NCI-H526 (cell line): Measurements from ENCODE around the gene APOF.
A peak's percentile ranks its signal among the peaks of the same experiment; 100 is the strongest.
"Not testable (repeated sequence)": the region's sequence is repeated elsewhere in the genome, so short reads cannot be mapped to it uniquely, and the experiment has no call there.

Experiments
- DNase-seq, 2 experiments: peaks; one replicate each; lab custom pipeline; 2025; lab: John Stamatoyannopoulos, UW

APOF gene, protein sequence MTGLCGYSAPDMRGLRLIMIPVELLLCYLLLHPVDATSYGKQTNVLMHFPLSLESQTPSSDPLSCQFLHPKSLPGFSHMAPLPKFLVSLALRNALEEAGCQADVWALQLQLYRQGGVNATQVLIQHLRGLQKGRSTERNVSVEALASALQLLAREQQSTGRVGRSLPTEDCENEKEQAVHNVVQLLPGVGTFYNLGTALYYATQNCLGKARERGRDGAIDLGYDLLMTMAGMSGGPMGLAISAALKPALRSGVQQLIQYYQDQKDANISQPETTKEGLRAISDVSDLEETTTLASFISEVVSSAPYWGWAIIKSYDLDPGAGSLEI

DNA sequence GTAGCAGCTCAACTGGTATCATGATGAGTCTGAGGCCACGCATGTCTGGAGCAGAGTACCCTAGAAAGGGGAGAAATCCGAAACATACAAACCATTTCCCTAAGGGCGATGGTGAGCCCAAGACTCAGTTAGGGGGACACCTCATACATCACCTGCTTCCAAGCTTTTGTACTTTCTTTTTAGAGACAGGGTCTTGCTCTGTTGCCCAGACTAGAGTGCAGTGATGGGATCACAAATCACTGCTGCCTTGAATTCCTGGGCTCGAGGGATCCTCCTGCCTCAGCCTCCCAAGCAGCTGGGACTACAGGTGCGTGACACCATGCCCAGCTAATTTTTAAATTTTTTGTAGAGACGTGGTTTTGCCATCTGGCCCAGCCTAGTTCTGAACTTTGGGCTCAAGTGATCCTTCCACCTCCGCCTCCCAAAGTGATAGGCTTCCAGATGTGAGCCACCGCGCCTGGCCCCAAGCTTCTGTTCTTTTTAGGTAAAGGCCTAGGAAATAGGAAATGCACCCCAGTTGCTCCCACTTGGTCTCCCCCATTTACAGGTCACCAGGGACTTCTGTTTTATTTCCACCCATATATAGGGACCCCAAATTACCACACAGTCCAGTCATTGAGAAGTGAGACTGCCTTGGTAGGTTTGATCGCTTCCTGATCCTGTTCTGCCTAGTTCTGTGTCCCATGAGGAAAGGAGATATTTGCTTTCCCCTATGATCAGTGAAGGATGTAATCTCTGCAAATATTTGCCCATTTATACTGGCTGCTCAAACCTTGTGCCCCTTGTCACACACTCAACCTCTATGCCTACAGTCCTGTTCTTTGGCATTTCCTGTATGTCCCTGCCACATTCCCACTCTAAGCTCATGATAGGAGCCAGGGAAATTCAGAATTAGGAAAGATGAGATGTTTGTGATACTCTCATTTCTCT, at the start of gene APOF:
Gene APOF, minus strand, starts transcription at position 728 of the 930 bp plus-strand sequence. Its CDS starts 112 bp downstream, at position 616.
- DNase-seq, result peak in 1 of 2 experiments; percentile 26

DNA sequence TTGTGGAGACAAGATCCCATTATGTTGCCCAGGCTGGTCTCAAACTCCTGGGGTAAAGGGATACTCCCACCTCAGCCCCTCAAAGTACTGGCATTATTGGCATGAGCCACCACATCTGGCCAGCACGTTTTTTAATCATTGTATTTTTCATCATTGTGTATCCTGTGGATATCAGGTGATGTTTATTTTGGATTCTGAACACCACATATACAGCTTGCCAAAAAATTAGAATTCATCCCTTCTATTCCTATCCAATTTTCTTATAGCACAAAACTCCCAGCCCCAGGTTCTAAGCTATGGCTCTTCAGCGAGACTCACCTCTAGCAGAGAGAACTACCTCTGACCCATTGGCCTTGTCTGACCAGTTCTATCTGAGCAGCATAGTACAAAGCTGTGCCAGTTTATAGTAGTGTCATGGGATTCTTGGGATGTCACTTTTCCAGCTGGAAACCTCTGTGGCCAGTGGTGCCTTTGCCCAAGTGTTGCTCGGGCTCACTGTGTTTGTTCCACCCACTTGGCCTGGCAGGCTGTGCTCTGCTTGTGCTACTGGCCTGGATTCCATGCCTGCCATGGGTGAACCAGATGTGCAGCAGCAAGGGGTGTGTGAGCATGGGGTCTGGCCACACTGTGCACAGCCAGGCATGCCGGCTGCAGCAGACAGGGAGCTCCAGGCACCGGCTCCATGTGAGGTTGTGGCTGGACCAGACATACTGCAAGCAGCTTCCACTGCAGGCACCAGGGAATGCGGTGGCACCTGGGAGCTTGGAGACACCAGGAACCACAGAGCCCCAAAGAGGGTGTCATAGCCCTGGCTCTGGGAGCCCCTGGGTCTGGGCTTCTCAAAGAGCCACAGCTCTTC, 49.4 kb upstream of the APOF start:
- no peak for DNase-seq

DNA sequence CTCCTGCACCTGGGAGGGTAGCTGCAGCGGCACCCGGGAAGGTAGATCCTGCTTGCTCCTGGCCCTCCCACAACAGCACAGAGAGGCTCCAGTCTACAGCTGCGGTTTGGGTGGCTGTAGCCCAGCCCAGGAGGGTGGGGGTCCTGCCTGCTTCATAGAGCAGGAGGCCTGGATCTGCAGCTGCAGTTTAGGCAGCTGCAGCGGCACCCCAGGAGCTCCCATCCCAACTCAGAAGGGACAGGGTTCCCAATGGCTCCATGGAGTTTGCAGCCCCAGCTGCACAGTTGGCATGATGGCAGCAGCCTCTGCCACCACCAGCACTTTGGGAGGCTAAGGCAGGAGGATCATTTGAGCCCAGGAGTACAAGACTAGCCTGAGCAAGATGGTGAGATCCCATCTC, 48.1 kb upstream of the APOF start:
- no peak for DNase-seq

DNA sequence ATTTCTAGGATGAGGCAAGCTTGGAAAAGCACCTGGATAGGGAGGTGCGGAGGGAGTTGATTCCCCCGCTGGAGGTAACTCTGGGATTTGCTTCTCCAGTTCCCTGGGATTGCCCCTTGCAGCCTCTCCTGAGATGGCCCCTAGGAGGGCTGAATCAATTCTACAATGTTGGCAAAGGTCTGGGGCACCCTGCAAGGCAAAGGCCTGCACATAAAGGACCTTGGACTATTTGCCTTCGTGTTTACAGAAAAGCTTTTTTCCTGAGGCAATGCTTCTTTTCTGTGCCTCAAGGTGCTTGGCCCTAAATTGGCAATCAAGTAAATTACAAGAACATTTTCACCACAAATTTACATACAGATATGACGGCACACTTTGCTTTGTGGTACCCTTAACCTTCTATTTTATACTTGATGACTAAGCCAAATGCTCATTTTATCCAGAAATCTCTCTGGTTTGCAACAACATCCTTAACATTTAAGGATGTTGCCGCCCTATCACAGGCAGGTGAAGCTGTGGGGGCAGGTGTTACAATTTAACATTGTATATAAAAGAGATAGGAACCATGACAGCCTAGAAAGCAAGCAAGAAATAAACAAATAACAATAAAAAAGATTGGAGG, 46.3 kb upstream of the APOF start:
- DNase-seq, result no peak

DNA sequence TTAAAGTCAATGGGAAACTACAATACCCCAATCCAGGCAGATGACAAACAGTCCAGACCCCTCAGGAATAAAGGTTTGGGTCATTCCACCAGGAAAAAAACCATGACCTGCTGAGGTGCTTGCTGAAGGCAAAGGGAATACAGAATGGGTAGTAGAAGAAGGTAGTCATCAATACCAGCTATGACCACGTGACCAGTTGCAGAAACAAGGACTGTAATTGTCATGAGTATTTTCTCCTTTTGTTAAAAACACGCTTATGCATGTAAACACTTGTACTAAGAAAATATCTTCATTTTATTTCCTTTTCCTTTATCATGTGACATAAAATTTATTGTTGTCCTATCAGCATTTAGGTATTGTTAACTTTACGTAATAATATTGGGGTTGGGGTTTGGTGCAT, 41.6 kb upstream of the APOF start:
- DNase-seq, result not testable (repeated sequence)

DNA sequence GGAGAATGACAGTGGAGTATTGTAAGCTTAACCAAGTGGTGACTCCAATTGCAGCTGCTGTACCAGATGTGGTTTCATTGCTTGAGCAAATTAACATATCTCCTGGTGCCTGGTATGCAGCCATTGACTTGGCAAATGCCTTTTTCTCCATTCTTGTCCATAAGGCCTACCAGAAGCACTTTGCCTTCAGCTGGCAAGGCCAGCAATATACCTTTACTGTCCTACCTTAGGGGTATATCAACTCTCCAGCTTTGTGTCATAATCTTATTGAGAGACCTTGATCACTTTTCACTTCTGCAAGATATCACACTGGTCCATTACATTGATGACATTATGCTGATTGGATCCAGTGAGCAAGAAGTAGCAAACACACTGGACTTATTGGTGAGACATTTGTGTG, 39.0 kb upstream of the APOF start:
- DNase-seq, result not testable (repeated sequence)

DNA sequence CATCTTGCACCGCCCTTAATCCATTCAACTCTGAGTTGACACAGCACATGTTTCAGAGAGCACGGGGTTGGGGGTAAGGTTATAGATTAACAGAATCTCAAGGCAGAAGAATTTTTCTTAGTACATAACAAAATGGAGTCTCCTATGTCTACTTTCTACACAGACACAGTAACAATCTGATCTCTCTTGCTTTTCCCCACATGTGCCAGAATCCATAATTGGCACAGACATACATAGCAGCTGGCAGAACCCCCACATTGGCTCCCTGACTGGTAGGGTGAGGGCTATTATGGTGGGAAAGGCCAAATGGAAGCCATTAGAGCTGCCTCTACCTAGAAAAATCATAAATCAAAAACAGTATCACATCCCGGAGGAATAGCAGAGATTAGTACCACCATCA, 38.5 kb upstream of the APOF start:
- not testable (repeated sequence) for DNase-seq

DNA sequence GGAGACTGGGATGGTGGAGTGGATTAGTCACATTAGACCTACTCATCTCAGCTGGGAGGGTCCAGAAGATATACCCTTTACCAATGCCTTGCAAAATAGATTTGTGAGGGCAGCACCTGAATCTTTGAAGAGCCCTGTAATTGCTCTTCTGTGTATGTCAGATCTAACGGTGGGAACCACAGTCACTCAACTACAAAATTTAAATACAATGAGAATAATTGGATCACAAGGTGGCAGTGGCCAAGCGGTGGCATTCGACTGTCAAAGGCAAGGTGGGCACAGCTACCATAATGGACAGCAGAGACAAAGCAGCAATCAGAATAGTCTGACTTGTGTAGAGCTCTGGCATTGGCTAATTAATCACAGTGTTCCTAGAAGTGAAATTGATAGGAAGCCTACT, 36.8 kb upstream of the APOF start:
- DNase-seq, result not testable (repeated sequence)

DNA sequence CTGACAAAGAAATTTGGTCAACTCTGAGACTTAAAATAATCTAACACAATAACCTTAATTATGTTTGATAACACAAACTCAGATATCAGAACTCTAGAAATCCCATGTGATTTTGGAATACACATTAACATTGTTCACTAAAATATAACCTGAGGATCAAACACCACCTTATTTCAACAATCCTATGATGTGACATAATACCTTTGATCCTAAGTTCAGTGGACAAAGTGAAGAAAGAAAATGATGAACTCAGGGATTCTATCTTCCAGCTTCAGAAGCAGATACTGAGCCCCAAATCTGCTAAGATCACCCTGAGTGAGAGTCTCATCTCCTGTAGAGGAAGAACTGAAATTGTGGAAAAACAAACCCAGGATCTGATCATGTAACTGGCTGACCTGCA, 35.7 kb upstream of the APOF start:
- DNase-seq, result no peak

DNA sequence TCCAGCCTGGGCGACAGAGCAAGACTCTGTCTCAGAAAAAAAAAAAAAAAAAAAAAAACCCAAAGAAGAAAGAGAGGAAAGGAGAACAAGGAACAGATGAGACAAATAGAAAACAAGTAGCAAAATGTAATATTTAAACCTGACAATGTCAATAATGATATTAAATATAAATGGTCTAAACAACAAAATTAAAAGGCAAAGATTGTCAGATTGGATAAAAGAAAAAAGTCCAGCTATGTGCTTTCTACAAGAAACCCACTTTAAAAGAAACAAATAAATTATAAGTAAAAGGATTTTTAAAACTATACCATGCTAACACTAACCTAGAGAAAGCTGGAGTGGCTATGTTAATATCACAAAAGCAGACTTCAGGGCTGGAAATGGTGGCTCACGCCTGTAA, 29.7 kb upstream of the APOF start:
- DNase-seq, result no peak

DNA sequence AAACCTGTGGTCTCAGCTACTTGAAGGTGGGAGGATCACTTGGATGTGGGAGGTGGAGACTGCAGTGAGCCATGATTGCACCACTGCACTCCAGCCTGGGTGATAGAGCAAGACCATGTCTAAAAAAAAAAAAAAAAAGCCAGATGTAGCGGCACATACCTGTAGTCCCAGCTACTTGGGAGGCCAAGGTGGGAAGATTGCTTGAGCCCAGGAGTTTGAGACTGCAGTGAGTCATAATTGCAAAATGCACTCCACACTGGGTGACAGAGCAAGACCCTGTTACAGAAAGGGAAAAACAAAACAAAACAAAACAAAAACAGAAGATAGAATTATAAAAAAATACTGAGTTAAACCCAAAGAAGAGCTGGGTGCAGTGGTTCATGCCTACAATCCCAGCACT, 29.1 kb upstream of the APOF start:
- no peak for DNase-seq

DNA sequence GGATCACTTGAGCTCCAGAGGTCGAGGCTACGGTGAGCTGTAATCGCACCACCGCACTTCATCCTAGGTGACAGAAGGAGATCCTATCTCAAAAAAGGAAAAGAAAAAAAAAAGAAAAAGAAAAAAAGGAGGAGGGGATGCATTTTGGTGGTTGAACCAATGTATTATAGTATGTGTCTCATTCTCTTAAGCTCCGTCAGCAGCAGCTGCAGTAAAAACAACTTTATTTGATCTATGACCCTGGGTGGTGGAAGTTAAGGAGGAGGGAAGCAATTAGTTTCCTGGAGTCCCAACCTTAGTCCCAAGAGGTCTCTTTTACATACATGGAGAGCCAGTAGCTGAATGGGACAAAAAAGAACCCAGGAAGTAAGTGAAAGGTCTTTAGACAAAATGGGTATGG, 26.8 kb upstream of the APOF start:
- no peak for DNase-seq

DNA sequence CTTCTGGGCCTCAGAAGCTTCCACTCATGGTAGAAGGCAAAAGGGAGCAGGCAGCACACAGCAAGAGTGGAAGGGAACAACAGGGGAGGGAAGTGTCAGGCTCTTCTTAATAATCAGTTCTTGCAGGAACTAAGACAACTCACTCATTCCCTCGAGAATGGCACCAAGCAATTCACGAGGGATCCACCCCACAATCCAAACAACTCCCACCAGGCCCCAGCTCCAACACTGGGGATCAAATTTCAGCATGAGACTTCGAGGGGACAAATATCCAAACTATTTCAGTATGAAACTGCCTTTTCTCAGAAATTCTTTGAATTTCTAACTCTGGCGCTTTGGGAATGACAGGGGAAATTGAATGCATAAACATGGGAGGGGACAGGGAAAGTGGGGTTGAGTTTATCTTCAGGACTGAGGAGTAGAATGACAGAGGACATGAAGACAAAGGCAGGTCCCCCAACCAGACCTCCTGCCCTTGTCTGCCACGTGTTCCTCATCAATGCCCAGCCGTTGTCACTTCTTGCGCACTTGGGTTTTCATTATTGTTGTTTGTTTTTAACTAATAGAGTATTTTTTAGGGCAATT, 24.6 kb upstream of the APOF start:
- DNase-seq, result no peak

DNA sequence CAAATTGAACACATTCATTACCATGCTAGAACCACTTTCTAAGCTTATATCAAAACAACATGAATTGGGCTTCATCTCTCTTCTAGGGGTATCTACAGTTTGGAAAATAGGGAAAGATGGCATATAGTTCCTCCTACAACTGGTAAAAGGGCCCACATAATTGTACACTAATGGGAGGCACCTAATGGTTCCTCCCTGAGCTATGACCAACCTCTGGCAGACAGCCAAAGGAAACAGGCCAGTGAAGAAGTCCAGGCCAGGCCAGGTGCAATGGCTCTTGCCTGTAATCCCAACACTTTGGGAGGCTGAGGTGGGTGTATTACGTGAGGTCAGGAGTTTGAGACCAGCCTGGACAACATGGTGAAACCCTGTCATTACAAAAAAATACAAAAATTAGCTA, 23.2 kb upstream of the APOF start:
- DNase-seq, result no peak

DNA sequence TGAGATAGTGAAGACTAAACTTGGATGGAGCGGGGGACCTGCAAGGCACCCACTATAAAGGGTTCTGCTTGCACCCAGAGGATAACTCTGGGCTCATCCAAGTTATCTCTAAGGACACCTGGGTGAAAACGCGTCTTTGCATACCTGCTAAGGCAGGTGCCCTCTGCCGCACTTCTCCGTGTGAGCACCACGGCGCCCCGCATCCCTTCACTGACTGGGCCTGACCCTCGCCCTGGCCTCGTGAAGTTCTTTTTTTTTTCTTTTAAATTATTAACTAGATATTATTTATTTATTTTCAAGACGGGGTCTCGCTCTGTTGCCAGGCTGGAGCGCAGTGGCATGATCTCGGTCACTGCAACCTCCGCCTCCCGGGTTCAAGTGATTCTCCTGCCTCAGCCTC, 20.0 kb upstream of the APOF start:
- DNase-seq, result no peak

DNA sequence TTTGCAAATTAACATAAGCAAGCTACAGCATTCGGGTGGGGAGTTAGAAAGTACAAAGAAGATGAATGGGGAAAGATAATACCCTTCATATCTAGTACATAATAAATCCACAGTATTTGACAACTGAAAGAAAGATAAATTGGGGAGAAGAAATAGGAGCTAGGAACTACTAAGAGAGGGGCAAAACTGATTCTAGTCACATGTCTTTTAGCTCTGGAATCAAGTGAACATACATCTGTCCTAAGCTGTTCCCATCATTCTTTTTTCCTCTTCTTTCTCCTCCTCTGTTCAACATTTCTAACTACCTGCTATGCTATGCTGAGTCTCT, 15.3 kb upstream of the APOF start:
- DNase-seq, result no peak

DNA sequence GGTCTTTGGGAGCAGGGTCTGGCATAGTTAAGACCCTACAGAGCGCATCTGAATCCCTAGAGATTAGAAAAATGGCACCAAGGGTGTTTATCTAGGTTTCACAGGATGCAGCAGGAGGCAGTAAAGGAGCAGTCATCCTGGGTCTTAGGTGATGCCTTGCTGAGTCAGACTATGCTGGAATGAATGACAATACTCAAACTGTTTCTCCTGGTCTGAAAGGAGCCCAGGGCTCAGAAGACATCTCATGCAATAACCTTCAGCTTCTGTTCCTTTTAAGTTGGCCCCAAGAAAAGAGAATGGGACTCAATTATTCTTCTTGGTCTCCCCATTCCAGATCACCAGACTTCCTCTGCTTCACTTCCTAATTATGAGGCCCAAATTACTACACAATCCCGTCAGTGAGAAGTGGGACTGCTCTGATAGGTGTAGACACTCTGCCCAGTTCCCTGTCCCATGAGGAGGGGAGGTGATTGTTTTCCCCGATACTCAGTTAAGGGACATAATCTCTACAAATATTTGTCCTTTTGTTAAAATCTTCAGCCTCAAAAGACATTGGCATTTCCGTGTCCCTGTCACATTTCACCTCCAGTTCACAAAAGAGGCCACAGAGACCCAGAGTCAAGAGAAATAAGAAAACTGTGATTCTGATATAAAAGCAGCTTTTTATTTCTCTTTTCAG, 14.8 kb upstream of the APOF start:
- no peak for DNase-seq

DNA sequence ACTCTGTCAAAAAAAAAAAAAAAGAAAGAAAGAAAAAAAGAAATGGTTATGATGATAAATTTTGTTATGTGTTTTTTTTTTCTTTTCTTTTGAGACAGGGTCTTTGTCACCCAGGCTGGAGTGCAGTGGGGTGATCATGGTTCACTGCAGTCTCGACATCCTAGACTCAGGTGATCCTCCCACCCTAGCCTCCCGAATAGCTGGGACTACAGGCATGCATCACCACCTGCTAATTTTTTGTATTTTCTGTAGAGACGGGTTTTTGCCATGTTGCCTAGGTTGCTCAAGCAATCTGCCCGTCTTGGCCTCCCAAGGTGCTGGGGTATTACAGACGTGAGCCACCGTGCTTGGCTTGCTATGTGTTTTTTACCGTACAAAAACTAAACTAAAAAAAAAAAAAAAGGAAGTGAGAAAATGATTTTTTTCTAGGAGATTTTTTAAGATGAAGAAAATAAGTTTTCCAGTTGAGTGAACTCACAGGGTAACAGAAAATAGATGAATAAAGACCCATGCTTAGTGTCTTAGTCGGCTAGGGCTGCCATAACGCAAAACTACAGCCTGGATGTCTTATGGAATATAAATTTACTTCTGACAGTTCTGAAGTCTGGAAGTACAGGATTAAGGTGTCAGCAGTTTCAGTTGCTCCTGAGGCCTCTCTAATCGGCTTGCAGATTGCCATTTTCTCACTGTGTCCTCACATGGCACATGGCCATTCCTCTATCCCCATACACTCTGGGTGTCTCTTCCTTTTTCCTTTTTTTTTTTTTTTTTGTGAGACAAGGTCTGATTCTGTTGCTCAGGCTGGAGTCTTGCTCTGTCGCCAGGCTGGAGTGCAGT, 13.2 kb upstream of the APOF start:
- DNase-seq, result no peak

DNA sequence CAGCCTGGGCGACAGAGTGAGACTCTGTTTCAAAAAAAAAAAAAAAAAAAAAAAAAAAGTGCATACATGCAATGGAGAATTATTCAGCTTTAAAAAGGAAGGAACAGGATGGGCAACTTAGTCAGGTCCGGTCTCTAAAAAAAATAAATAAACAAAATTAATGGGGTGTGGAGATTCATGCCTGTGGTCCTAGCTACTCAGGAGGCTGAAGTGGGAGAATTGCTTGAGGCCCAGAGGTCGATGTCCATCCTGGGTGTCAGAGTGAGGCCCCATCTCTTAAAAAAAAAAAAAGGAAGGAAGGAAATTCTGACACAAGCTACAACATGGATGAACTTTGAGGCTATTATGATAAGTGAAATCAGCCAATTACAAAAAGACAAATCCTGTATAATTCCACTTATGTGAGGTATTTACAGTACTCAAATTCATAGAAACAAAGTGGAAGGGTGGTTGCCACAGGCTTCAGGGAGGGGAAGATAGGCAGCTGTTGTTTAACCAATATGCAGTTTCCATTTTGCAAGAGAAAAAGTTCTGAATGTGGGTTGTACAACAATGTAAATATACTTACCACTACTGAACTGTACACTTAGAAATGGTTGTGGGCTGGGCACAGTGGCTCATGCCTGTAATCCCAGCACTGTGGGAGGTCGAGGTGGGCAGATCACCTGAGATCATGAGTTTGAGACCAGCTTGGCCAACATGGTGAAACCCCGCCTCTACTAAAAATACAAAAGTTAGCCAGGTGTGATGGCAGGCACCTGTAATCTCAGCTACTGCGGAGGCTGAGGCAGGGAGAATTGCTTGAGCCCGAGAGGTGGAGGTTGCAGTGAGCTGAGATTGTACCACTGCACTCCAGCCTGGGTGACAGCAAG, 12.3 kb upstream of the APOF start:
- no peak for DNase-seq
